HAP-1 (cell line): ENCODE measurements around the gene SPATA31C2.
"Not testable (repeated sequence)": the region's sequence is repeated elsewhere in the genome, so short reads cannot be mapped to it uniquely, and the experiment has no call there.

Source experiments
- DNase-seq, 2 experiments: peaks; one replicate each; pipeline ENCODE4 v3.0.0-alpha.2; 2016 to 2020; ENCODE audit warnings: low spot score in 2 of 2
- H3K27me3 ChIP-seq: fragments of 250-450 bp; sonication (Bioruptor Pico); 2 replicates; pipeline ENCODE4 v1.5.1; 2020; ENCODE audit warnings: low read depth, mild to moderate bottlenecking, moderate library complexity
- H3K36me3 ChIP-seq: fragments of 250-450 bp; sonication (Bioruptor Pico); replicated peaks from 2 replicates; pipeline ENCODE4 v1.5.1; 2020; ENCODE audit warnings: mild to moderate bottlenecking
- H3K4me1 ChIP-seq: fragments of 250-450 bp; sonication (Bioruptor Pico); 2 replicates; pipeline ENCODE4 v1.5.1; 2020; ENCODE audit warnings: mild to moderate bottlenecking
- H3K4me3 ChIP-seq: fragments of 250-450 bp; sonication (Bioruptor Pico); 2 replicates; pipeline ENCODE4 v1.5.1; 2020; ENCODE audit warnings: mild to moderate bottlenecking, moderate library complexity
- H3K9me3 ChIP-seq: fragments of 250-450 bp; sonication (Bioruptor Pico); 2 replicates; pipeline ENCODE4 v1.5.1; 2020; ENCODE audit warnings: mild to moderate bottlenecking, moderate library complexity
- in situ Hi-C: fragments of 300-500 bp; cut with MboI; formaldehyde crosslinking; loops from 3 replicates; pipeline ENCODE4 v1.14.3; 2020; ENCODE audit warnings: low sequenced_read_pairs, inconsistent platforms, mixed read lengths

The SPATA31C2 gene

GRCh38 chr9:88138375-88138774 is at the start of gene SPATA31C2:
TSS of gene SPATA31C2 (minus strand) at chr9:88138475. CDS start at chr9:88138446, 29 bp downstream.
- in situ Hi-C loops, DNase-seq, H3K4me3 ChIP-seq, H3K9me3 ChIP-seq, H3K4me1 ChIP-seq, H3K36me3 ChIP-seq, H3K27me3 ChIP-seq: not testable (repeated sequence)

- no peaks in the 10 kb centered on the region for H3K4me1 ChIP-seq
- DNase-seq, result no peak
- H3K36me3 ChIP-seq, result no peaks in the 10 kb centered on the region
- no peaks in the 10 kb centered on the region for H3K27me3 ChIP-seq
- no peak overlapping the region for H3K4me3 ChIP-seq
- in situ Hi-C loops, result no loop called here
- H3K9me3 ChIP-seq, result no peaks in the 10 kb centered on the region
Observed at GRCh38 chr9:88187631-88188030, 49.4 kb upstream of the SPATA31C2 start.

- no peaks in the 10 kb centered on the region for H3K4me1 ChIP-seq
- in situ Hi-C loops, result no loop called here
- H3K9me3 ChIP-seq, result no peaks in the 10 kb centered on the region
- H3K27me3 ChIP-seq, result no peaks in the 10 kb centered on the region
- H3K4me3 ChIP-seq, result no peak overlapping the region
- no peaks in the 10 kb centered on the region for H3K36me3 ChIP-seq
- DNase-seq, result no peak
Observed at GRCh38 chr9:88186495-88187110, 48.3 kb upstream of the SPATA31C2 start.

GRCh38 chr9:88184976-88185375 is 46.7 kb upstream of the SPATA31C2 start:
- DNase-seq, result no peak
- Histone ChIP-seq H3K9me3 (no peaks in the 10 kb centered on the region), H3K4me1 (no peaks in the 10 kb centered on the region), H3K4me3 (no peak overlapping the region), H3K27me3 (no peaks in the 10 kb centered on the region), H3K36me3 (no peaks in the 10 kb centered on the region)
- in situ Hi-C loops, result no loop called here

- Histone ChIP-seq H3K27me3 (no peaks in the 10 kb centered on the region), H3K4me1 (no peaks in the 10 kb centered on the region), H3K36me3 (no peaks in the 10 kb centered on the region), H3K9me3 (no peaks in the 10 kb centered on the region), H3K4me3 (no peak overlapping the region)
- in situ Hi-C loops, result no loop called here
- DNase-seq, result no peak
Observed at GRCh38 chr9:88183798-88184495, 45.7 kb upstream of the SPATA31C2 start.

GRCh38 chr9:88182501-88182900 is 44.2 kb upstream of the SPATA31C2 start:
- Histone ChIP-seq H3K27me3 (no peaks in the 10 kb centered on the region), H3K9me3 (no peaks in the 10 kb centered on the region), H3K4me1 (no peaks in the 10 kb centered on the region), H3K4me3 (no peak overlapping the region), H3K36me3 (no peaks in the 10 kb centered on the region)
- in situ Hi-C loops, result no loop called here
- no peak for DNase-seq

GRCh38 chr9:88180081-88180765 is 41.9 kb upstream of the SPATA31C2 start:
- H3K4me3 ChIP-seq, result no peak overlapping the region
- H3K4me1 ChIP-seq, result no peaks in the 10 kb centered on the region
- no peak for DNase-seq
- no peaks in the 10 kb centered on the region for H3K36me3 ChIP-seq
- H3K9me3 ChIP-seq, result no peaks in the 10 kb centered on the region
- in situ Hi-C loops, result no loop called here
- H3K27me3 ChIP-seq, result no peaks in the 10 kb centered on the region

- H3K27me3 ChIP-seq, result no peaks in the 10 kb centered on the region
- H3K4me1 ChIP-seq, result no peaks in the 10 kb centered on the region
- H3K4me3 ChIP-seq, result no peak overlapping the region
- H3K9me3 ChIP-seq, result no peaks in the 10 kb centered on the region
- no peak for DNase-seq
- H3K36me3 ChIP-seq, result no peaks in the 10 kb centered on the region
- in situ Hi-C loops, result no loop called here
Observed at GRCh38 chr9:88179062-88179521, 40.8 kb upstream of the SPATA31C2 start.

- Histone ChIP-seq H3K4me3 (no peak overlapping the region), H3K9me3 (no peaks in the 10 kb centered on the region), H3K36me3 (no peaks in the 10 kb centered on the region), H3K4me1 (no peaks in the 10 kb centered on the region), H3K27me3 (no peaks in the 10 kb centered on the region)
- in situ Hi-C loops, result no loop called here
- DNase-seq, result no peak
Observed at GRCh38 chr9:88178641-88179040, 40.4 kb upstream of the SPATA31C2 start.

GRCh38 chr9:88177371-88177770 is 39.1 kb upstream of the SPATA31C2 start:
- H3K4me3 ChIP-seq, result no peak overlapping the region
- no peaks in the 10 kb centered on the region for H3K27me3 ChIP-seq
- H3K36me3 ChIP-seq, result no peaks in the 10 kb centered on the region
- H3K9me3 ChIP-seq, result no peaks in the 10 kb centered on the region
- in situ Hi-C loops, result no loop called here
- no peaks in the 10 kb centered on the region for H3K4me1 ChIP-seq
- DNase-seq, result no peak

GRCh38 chr9:88174324-88174723 is 36.0 kb upstream of the SPATA31C2 start:
- Histone ChIP-seq H3K4me1 (no peaks in the 10 kb centered on the region), H3K36me3 (no peaks in the 10 kb centered on the region), H3K9me3 (no peaks in the 10 kb centered on the region), H3K27me3 (no peaks in the 10 kb centered on the region), H3K4me3 (no peak overlapping the region)
- no peak for DNase-seq
- in situ Hi-C loops, result no loop called here

GRCh38 chr9:88173378-88173999 is 35.2 kb upstream of the SPATA31C2 start:
- in situ Hi-C loops, result no loop called here
- no peaks in the 10 kb centered on the region for H3K9me3 ChIP-seq

GRCh38 chr9:88169700-88170099 is 31.4 kb upstream of the SPATA31C2 start:
- no peaks in the 10 kb centered on the region for H3K36me3 ChIP-seq
- in situ Hi-C loops, result no loop called here
- H3K27me3 ChIP-seq, result no peaks in the 10 kb centered on the region
- no peak for DNase-seq
- no peaks in the 10 kb centered on the region for H3K4me1 ChIP-seq
- H3K4me3 ChIP-seq, result no peak overlapping the region
- no peaks in the 10 kb centered on the region for H3K9me3 ChIP-seq

More at GRCh38 chr9:88173378-88173999, 35.2 kb upstream of the SPATA31C2 start:
- DNase-seq, result peak; percentile 61 to 69
- no peak overlapping the region for H3K4me3 ChIP-seq
- no peaks in the 10 kb centered on the region for H3K4me1 ChIP-seq
- H3K36me3 ChIP-seq, result no peaks in the 10 kb centered on the region
- no peaks in the 10 kb centered on the region for H3K27me3 ChIP-seq

- in situ Hi-C loops, result no loop called here
- DNase-seq, result no peak
- no peak overlapping the region for H3K4me3 ChIP-seq
- H3K4me1 ChIP-seq, result no peaks in the 10 kb centered on the region
- no peaks in the 10 kb centered on the region for H3K9me3 ChIP-seq
- no peaks in the 10 kb centered on the region for H3K36me3 ChIP-seq
- no peaks in the 10 kb centered on the region for H3K27me3 ChIP-seq
Observed at GRCh38 chr9:88168564-88168963, 30.3 kb upstream of the SPATA31C2 start.
